Posterior cingulate gyrus (tissue), 11 donors: ENCODE results near the gene PRR18.

Experiments used
- DNase-seq, 10 donors: peaks; one replicate each; pipeline versions ENCODE4 v3.0.0 to v3.0.0-alpha.2; 2020 to 2021; ENCODE audit warnings: mixed read lengths in 3 of 10
- intact Hi-C: fragments of 100-400 bp; cut with DNase I; formaldehyde crosslinking; loops from one replicate; pipeline ENCODE4 v1.15.1; 2023

PRR18 gene

DNA sequence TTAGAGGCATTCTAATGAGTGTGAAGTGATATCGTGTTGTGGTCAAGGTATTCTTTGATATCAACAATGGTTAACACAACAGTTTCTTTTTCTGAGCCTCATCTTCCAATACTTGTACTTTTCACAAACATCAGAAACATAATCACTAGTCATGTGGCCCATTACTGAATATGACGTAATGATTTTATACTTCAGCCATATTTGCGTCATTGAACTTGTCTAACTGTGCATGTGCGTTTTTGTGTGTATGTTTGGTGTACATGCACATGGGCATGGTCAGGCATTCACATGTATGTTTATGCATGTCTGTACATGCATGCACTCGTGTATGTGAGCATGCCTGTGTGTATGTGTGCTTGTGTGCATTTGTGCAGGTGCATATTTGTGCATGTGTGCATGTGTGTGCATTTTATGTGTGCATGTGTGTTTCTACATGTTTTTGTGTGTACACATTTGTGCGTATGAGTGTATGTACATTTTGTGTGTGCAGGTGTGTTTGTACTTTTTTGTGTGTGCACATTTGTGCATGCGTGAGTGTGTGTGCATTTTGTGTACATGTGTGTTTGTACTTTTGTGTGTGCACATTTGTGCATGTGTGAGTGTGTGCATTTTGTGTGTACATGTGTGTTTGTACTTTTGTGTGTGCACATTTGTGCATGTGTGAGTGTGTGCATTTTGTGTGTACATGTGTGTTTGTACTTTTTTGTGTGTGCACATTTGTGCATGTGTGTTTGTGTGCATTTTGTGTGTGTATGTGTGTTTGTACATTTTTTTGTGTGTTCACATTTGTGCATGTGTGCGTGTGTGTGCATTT is 29.4 kb downstream of the PRR18 start:
- intact Hi-C loops: loop anchor here (5.0 kb wide), 2 partner anchors 104 to 121 kb away; partner anchors contain the start of gene MPC1

DNA sequence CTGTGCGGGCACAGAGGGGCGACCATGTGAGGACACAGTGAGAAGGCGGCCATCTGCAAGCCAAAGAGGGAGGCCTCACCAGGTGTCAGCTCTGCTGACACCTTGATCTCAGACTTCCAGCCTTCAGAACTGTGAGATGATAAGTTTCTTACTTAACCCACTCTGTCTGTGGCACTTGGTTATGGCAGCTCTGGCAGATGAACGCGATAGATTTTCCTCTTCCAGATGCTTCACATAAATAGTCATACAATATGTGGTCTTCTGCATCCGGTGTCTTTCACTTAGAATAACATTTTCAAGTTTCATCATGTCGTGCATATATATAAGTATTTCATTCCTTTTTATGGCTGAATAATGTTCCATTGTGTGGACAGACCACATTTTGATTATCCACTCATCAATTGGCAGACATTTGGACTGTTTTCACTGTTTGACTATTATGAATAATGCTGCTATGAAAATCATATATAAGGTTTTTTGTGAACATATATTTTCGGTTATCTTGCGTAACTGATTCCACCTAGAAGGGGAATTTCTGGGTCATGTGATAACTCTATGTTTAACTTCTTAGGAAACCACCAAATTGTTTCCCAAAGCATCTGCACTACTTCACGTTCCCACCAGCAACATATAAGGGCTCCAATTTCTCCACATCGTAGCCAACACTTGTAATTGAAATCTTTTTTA is 30.2 kb downstream of the PRR18 start:
- no peak for DNase-seq
- intact Hi-C loops: loop anchor here (2.0 to 5.0 kb wide), 4 partner anchors 31 to 121 kb away; partner anchors contain the start of genes MPC1 and PRR18

More for the DNA sequence above, 29.4 kb downstream of the PRR18 start:
- no peak for DNase-seq

DNA sequence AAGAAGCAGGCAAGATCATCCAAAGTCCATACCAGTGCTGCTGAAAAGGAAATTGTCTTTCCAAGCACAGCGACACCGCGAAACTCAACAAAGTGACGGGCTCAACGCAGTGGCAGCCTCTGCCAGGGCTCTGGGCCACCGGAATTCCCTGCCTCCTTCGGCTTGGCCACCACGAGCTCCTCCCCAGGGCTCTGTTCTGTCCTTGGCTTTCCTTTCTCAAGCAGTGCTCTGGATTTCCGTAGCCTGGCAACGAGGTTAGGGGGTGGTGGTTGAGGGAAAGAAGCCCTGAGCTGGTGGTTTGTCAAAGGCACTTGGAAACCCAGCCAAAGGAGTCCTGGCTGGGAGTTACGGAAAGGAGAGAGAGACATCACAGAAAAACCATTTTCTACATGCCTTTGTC is 31.2 kb downstream of the PRR18 start:
- intact Hi-C loops: loop anchor here (2.0 to 5.0 kb wide), 4 partner anchors 32 to 120 kb away; partner anchors contain the start of genes MPC1 and PRR18
- DNase-seq: peak; percentile 54 to 93 (median 69)

DNA sequence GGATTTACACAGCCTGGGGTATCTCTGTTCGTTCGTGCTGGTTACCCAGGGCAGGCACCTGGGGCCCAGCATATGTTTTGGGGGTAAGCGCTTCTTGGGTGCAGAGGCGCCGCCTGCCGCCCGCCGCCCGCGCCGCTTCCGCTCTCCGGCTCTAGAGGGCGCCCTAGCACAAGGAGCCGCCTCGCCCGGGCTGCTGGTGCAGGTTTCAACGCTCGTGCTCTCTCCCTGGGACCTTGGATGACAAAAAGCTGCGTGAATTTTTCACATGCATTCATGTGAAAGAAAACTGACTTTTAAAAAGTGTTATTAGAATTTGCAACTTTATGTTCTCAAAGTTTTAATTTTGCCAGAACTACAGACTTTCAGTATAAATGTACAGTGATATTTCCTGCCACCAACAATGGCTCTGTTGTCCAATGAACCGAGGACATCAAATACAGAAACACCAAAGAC is 32.5 kb downstream of the PRR18 start:
- intact Hi-C loops: loop anchor here (1.0 to 5.0 kb wide), 5 partner anchors 33 to 125 kb away; partner anchors contain the start of genes MPC1 and PRR18
- DNase-seq: peak; percentile 66 to 97 (median 80)

DNA sequence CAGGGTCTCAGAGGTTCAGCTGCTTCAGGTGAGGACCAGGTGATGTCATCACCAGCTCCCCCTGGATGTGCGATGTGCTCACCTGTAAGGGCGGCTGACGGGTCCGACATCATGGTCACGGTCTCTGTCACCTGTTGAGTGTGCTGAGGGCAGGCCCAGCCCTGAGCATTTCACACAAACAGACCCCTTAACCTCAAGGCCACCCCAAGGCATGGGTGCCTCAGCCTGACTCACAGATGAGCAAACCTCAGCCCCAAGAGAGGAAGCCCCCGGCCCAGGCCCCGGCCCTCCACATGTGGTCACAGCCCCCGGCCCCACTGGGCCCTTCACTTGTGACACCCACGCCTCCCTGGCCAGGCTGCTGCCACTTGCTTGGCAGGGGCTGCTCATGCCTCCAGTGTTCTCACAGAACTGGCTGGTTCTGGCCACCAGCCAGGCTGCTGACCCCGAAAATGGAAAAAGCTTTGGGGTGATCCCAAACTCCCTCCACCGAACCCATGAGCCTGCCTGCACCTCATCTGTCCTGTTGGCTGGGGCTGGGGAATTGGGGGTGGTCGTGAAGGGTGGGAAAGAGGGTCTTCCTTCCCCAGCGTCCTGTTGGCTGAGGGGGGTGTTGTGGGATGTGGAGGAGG is 33.3 kb downstream of the PRR18 start:
- no peak for DNase-seq
- intact Hi-C loops: loop anchor here (1.0 to 5.0 kb wide), 3 partner anchors 107 to 125 kb away; partner anchors contain the start of gene MPC1

DNA sequence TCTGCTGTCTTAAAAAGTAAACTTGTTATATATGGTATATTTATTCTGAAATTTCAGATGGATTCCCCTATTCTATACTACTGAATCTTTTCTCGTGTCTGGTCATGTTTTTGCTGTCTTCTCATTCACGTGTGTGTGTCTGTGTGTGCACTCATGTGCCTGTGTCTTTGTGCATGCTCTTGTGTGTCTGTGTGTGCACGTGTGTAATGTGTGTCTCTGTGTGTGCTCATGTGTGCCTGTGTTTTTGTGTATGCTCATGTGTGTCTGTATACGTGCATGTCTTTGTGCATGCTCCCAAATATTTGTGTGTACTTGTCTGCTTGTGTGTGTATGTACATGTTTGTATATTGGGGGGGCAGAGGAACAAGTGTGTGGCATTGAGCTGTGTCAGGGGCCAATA is 34.0 kb downstream of the PRR18 start:
- DNase-seq: no peak
- intact Hi-C loops: no loop called here

DNA sequence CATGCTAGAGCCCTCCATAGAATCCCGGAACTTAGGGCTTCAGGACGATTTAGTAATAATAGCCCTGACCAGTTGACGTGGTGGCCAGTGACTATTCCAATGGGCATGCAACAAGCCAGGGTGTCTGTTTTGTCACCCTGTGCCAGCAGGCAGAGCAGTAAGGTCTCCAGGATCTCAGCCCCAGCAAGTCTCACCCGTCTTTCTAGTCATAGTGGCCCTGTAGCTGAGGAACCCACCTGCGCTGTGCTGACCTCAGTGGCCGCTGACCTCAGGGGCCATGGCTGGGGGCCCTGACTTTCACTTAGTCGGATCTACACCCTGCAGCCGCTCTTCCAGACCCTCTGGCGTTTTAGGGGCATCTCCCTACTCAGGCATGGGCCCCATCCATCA is 36.8 kb downstream of the PRR18 start:
- no peak for DNase-seq
- intact Hi-C loops: no loop called here

DNA sequence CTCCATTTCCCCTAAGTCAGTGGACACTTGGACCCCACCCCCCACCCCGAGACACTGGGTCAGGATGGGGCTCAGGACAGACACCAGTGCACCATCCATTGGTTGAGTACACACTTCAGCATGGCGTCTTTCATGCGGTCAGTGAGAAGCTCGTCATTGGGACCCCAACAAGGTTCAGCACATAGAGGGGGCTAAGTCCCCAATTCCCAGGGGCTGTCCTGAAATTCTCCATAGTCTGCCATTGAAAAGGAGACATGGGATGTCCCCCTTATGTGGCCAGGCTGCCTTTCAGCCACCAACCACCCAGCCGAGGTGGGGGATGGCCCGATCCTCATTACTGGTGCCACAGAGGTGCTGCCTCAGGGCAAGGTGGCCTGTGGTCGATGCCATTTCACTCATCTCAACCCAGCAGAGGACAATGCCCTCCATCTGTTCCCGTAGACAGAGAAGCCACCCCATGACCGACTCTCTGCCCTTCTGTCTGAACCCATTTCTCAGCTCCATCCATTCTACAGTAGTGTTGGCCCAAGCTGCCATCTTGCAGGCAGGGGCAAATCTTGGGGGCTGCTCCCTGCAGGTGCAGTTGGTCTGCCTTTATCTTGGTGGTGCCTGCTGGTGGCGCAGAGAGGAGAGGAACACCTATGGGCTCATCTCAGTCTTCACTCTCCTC is 37.4 kb downstream of the PRR18 start:
- intact Hi-C loops: no loop called here
- no peak for DNase-seq

DNA sequence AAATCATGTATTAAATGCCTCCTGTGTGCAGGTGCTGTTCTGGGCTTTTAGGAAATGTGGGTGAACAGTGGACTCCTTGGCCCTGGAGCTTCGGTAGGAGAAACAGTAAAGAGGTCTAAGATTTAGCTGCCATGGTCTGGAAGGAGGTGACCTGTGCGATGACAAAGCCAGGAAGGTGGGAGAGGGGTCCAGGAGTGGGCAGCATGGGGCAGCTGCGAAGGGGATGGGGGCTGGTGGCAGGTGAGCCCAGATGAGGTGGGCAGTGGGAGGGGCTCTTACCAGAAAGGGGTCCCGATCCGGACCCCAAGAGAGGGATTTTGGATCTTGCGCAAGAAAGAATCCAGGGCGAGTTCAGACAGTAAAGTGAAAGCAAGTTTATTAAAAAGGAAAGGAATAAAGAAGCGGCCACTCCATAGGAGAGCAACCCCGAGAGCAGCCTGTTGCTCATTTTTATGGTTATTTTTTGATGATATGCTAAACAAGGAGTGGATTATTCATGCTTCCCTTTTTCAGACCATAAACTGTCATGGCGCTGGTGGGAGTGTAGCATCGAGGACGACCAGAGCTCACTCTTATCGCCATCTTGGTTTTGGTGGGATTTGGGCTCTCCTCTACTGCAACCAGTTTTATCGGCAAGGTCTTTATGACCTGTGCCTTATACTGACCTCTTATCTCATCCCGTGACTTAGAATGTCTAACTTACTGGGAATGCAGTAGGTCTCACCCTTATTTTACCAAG is 38.7 kb downstream of the PRR18 start:
- intact Hi-C loops: no loop called here
- DNase-seq: no peak

DNA sequence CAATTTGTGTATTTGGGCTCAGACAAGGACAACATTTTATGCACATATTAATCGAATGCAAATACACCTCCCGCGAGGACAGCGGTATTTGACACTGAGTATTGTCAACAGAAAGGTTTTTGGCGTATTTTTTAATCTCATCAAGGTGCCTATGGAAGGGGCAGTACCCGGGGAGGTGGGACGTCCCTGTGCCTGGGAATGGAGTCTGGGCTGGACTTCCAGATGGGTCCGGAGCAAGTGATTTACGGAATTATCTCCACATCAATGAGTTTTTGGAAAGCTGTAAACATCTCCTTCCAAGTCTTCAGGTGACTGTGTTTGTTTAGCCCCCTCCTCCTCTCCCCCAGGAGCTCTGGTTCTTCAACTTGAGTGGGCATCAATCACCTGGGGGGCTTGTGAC is 39.8 kb downstream of the PRR18 start:
- intact Hi-C loops: no loop called here
- DNase-seq: no peak

DNA sequence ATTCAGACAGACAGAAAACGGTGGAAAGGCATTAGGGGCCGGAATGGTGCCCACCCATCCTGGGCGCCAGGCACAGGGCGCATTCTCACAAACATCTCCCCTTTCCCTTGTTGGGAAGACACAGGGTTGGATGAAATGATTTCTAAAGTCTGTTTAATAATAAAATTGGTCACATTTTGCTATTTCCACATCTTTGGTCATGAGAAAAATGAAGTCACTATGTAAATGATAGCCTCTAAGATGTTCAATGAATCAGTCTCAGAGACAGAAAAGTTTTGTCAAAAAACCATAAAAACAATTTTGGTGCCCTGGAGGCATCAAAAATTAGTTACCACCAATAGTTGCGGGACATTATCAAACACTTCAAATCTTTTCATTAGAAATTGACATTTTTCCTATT is 40.7 kb downstream of the PRR18 start:
- DNase-seq: no peak

DNA sequence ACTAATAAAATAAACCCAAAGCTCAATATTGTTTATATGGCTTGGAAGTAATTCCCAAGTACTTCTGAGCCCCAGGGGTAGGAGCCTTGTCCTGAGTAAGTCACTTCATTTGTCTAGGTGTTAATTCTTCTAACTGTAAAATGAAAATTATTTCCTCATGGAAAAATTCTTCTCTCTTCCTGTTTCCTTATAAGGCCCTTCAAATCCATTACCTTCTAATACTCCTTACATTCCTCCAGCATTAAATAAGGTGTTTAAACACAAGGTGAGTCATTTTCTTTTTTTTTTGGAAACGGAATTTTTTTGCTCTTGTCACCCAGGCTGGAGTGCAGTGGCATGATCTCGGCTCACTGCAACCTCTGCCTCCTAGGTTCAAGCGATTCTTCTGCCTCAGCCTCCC is 41.9 kb downstream of the PRR18 start:
- no peak for DNase-seq
- intact Hi-C loops: no loop called here

More for the DNA sequence above, 40.7 kb downstream of the PRR18 start:
- intact Hi-C loops: no loop called here

DNA sequence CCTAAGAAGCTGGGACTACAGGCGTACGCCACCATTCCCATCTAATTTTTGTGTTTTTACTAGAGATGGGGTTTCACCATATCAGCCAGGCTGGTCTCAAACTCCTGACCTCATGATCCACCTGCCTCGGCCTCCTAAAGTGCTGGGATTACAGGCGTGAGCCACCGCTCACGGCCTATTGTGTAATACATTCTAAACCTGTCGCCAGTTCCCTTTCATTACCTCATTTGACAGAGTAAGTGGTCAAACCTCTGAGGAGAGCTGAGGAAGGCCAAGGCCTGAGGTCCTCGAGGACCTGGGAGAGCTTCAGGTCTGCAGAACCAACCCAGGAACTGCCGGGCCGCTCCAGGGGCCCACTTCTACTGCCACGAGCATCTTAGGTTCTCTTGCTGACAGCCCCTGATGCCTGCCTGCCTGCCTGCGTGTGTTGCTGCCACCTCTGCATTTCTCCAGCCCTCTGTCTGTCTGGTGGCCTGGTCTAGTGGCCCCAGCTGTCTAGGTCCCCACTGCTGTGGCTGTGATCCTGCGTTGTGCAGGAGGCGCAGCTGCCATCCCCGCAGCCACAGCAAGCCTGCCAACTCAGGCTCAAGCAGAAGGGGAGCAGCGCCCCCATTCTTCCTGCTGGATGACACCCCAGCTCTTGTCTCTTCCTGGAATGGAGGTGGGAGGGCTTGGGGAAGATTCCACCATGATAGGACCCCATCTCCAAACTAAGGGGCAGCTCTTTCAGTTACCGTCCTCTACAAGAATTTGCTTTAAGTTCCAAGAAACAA is 45.3 kb downstream of the PRR18 start:
- intact Hi-C loops: no loop called here
- DNase-seq: no peak

DNA sequence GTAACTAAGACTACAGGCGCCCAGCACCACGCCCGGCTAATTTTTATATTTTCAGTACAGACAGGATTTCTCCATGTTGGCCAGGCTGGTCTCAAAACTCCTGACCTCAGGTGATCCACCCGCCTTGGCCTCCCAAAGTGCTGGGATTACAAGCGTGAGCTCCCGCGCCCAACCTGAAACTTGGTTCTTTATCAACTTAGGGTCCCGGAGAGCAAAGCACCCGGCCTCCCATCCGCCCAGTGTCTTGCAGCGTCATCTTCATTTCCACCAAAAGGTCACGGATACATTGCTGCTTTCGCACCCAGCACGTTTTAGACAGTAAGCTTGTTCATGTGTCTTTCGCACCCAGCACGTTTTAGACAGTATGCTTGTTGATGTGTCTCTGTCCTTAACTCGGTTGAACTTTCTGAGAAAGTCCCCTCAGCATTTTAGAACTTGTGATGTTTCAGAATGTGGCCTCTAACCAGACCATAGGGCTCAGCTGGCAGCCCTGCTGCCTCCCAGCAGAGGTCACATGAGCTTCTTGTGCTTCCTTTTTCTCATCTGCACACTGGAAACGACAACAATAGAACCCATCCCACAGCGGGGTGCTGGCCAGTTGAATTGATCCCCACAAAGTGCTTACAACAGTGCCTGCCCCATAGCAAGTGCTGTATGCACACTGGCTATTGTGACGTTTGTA is 48.8 kb downstream of the PRR18 start:
- intact Hi-C loops: no loop called here
- no peak for DNase-seq

DNA sequence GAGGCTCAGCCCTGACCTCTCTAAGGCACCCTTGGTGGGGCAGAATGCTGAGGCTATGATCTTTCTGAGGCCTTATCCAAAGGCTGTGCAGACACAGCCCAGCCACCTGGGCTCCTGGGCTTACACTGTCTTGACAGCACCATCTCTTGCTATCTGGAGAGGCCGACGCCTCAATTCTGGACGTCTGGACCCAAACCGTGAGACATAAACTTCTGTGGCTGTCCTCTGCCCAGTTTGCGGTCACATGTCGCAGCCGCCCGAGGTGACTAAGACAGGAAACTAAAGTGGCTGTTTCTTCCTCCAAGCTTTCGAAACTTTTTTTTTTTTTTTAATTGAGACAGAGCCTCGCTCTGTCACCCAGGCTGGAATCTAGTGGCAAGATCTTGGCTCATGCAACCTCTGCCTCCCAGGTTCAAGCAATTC is 49.3 kb downstream of the PRR18 start:
- intact Hi-C loops: no loop called here
- peak in 2 of 10 donors; percentile 25 to 71 for DNase-seq

DNA sequence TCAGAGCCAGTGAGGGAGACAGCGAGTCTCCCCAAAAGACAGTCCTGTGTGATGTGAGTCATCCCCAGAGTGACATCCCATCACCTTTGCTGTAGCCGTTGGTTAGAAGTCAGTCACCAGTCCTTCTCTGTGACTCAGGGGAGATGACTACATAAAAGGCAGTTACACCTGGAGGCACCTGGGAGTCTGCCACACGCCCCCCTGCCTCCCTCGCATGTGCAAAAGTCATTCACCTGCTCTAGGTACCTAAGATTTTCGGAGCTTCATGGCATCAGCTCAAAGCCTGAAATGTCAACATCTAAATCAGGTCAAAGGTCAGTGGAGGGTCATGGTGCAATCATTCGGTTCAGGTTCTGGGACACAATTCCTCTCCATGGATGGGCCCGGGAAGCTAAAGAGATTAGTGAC is 50.3 kb downstream of the PRR18 start:
- intact Hi-C loops: no loop called here
- DNase-seq: peak in 1 of 10 donors; percentile 55
